HG03066 (cell line): ENCODE results near the gene ST6GAL1.
A peak's percentile ranks its signal among the peaks of the same experiment; 100 is the strongest.
"Not testable (repeated sequence)": the region's sequence is repeated elsewhere in the genome, so short reads cannot be mapped to it uniquely, and the experiment has no call there.

ENCODE experiments used
- ATAC-seq: cut with Tn5 transposase; IDR thresholded peaks from one replicate; pipeline ENCODE4 v1.9.1; 2021; ENCODE audit warnings: low read depth; ENCODE audit not compliant: unreplicated experiment

The ST6GAL1 gene

DNA sequence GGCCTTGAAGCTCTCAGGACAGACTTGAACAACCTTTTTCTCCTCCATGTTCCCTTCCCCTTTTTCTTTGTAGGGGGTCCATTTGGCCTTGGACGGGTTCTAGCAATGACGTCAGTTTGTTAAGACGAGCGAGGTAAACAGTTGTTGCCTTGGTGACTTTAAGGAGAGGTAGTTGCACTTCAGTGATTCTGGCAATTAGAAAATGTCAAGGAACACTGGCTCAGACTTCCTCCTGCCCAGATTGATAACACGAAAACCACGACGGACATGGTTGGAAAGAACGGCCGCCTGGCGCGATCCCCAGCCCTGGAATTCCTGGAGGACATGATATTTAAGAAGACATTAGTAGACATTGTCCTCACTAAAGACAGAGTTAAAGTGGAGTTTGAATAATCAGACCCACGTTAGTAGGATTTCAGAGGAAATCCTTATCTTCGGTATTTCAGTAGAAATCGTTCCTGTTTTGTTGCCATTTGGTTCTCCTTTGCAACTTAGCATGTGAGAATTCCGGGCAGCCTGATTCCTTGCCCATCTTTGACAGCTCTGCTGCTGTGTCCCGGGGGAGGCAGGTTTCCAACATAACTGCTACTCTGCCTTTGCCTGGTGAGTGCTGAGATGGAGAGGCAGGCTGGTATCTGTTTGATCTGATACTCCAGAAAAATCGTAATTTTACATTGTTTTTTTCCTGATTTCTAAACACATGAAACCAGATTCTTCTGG is 87.3 kb downstream of the ST6GAL1 start:
- no peak for ATAC-seq

- ATAC-seq: no peak
Observed at GRCh38 chr3:187019542-187020072, 89.3 kb downstream of the ST6GAL1 start.

- ATAC-seq: no peak
Observed at GRCh38 chr3:187020376-187020775, 90.0 kb downstream of the ST6GAL1 start.

DNA sequence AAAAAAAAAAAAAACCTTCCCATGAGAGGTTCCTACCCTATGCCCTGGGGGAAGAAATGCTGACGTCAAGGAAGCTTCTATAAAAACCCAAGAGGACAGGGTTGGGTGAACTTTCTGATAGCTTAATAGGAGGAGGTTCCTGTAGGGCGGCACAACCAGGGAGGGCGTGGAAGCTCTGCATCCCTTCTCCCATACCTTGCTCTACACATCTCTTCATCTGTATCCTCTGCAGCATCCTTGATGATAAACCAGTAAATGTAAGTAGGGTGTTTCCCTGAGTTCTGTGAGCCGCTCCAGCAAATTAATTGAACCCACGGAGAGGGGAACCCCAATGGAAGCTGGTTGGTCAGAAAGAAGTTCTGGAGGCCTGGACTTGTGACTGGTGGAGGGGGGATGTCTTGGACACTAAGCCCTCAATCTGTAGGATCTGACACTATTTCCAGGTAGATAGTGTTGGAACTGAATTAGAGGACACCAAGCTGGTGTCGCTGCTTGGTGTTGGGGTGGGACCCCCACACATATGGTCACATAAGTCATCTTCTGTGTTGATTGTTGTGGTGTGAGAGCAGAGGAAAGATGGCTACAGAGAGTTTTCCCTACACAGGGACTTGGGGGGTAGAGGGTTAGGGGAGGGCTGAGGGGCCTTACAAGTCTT is 91.5 kb downstream of the ST6GAL1 start:
- ATAC-seq: peak; percentile 41

DNA sequence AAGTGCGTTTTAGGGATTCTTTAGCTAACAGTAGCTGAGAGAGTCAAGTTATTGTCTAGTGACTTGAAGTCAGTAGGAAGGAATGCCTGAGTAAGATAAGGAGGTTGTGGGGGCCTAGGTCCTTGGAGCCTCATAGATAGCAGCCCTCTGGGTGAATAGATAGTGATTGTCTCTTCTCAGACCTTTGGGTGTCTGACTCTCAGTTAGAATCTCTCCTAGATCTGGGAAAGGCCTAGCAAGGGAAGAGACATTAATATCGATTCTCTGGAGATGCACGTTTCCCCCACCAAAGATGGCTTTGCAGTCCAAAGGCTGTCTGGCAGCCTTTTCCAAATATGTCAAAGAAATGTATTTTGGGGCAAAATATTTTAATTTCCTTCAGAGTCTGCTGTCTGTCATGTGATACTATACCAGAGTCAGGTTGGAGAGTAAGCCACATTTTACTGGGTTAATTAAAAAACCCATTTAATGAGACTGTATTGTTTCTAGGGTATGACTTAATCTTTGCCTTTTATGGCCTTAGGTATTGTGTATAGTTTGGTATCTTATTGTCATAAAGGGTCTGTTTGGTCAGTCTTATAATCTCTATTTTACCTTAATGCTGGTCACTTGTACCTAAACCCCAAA is 92.2 kb downstream of the ST6GAL1 start:
- ATAC-seq: no peak

DNA sequence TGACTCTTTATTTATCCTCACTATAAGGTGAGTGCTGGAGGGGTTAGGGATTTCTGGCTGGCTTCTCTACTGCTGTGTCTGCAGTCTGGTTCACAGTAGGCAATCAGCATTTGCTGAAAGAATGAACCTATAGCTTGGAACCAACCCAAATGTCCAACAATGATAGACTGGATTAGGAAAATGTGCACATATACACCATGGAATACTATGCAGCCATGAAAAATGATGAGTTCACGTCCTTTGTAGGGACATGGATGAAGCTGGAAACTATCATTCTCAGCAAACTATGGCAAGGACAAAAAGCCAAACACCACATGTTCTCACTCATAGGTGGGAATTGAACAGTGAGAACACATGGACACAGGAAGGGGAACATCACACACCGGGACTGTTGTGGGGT is 93.0 kb downstream of the ST6GAL1 start:
- ATAC-seq: not testable (repeated sequence)

DNA sequence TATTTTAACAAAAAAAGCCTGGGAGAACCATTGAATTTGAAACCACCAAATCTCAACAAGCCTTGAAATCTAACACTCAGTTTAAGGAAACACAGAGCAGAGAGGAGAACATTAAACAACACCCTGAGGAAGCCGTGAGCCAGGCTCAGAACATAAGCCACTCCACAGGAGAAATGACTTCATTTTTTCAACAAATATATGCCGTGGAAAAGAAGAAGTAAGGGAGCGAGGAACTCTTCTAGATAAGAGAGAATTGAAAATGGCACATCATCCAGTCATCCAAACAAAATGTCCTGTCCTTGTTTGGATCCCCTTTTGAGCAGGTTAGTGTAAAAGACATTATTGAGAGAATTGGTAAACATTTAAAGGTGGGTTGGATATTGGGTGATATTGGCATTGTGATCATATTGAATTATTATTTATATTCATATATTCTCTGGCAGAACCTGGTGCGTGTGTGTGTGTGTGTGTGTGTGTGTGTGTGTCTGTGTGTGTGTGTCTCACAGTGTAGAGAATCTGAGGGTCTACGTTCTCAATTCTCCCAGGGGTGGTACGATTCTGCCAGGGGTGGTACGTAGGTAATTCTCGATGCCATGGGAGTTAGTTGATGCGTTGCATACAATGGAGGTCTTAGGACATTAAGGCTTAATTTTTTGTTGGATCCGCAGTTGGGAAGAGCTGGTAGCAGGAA is 94.4 kb downstream of the ST6GAL1 start:
- no peak for ATAC-seq

GRCh38 chr3:187025254-187025655 is 94.9 kb downstream of the ST6GAL1 start:
- peak; percentile 34 for ATAC-seq

GRCh38 chr3:187025656-187026316 is 95.5 kb downstream of the ST6GAL1 start:
- peak; percentile 4 for ATAC-seq

- ATAC-seq: no peak
Observed at GRCh38 chr3:187026317-187026670, 96.0 kb downstream of the ST6GAL1 start.

GRCh38 chr3:187027531-187028278 is 97.4 kb downstream of the ST6GAL1 start:
- no peak for ATAC-seq

GRCh38 chr3:187031934-187032333 is 101.6 kb downstream of the ST6GAL1 start:
- ATAC-seq: no peak

- ATAC-seq: no peak
Observed at GRCh38 chr3:187036394-187036793, 106.1 kb downstream of the ST6GAL1 start.

DNA sequence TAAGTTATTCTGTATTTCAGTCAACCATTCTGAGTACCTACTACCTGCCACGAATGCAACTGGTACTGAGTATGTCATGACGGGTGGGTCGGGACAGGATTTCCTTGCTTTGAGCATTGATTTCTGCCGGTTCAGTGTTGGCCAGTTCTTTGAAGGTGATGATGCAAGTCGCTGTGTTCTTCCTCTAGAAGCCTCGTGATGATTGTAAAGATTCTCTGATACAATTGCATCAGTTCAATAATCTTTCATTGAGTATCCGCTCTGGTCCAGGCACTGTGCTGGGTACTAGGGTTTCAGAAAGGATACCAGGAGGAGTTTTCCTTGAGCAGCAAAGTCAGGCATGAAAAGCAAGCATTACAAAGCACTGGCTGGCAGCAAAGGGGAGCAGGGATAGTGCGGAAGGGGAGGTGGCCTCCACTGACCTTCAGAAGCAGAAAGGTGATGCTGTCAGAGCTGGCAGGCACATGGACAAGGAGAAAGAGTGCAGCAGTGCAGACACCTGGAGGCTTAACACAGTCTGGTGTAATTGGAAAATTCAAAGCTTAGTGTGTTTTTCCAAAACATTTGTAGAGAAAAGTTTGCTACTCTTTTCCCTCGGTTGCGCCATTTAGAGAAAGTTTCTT is 108.9 kb downstream of the ST6GAL1 start:
- ATAC-seq: no peak

DNA sequence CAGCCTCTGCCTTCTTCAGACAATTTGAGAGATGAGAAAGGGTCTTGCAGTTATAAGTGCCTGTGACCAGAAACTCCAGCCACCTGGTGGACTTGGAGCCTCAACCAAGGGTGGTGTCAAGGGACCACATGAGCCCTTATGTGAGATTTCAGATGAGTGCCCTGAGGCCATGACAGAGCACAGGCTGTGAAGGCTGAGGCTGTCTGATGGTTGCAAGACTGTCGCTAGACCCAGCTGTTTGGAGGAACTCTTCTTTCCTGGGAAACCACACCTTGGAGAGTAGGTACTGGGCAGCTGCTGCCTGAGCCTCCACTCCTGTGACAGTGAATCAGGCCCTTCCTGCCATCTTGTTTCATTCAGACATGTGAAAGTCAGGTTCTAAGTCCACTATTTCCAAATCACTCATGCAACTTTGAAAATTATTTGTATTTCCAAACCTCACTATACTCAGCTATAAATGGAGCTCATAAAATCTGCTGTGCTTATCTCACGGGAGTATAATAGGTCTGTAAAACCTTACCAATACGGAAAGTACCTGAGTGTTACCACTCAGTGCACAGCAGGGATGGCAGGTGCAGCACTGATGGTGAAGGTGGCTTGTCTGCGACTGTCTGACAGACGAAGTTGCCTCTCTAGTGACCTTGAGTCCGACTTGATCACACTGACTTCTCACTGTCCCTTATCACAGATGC is 109.5 kb downstream of the ST6GAL1 start:
- ATAC-seq: no peak

DNA sequence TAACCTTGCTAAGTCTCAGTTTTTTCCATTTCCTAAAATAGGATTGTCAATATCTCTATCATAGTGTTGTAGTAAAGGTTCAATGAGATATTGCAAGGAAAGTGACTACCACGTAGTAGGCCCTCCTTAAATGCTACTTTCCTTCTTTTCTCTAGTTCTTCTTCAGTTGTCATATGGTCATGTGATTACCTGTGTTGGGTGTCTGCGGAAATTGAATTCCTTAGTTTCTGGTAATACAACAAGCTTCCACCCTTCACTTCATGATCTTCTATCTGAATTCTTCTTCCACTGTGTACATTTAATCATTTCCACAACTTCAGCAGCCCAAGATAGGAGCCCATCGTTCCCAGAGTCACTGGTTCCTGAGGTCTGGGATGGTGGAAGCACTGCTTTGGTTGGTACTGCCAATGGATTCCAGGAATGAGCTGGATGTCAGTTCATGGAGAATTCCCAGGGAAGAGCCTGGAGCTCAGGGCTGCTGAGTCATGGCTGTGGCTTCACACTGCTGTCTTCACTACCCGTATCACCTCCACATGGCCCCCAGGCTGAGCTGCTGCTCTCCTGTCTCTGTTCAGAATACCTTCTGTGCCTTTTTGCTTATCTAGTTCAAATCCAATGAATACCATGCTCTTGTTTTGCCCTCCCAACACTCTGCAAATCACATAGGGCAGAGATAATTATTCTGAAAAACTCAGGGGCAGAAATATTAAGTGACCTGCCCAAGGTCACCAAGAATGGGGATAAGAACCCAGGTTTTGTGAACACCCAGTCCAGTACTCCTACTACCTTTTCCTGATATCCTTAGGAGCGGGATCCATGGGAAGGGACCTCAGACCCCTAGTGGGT is 110.4 kb downstream of the ST6GAL1 start:
- ATAC-seq: no peak

DNA sequence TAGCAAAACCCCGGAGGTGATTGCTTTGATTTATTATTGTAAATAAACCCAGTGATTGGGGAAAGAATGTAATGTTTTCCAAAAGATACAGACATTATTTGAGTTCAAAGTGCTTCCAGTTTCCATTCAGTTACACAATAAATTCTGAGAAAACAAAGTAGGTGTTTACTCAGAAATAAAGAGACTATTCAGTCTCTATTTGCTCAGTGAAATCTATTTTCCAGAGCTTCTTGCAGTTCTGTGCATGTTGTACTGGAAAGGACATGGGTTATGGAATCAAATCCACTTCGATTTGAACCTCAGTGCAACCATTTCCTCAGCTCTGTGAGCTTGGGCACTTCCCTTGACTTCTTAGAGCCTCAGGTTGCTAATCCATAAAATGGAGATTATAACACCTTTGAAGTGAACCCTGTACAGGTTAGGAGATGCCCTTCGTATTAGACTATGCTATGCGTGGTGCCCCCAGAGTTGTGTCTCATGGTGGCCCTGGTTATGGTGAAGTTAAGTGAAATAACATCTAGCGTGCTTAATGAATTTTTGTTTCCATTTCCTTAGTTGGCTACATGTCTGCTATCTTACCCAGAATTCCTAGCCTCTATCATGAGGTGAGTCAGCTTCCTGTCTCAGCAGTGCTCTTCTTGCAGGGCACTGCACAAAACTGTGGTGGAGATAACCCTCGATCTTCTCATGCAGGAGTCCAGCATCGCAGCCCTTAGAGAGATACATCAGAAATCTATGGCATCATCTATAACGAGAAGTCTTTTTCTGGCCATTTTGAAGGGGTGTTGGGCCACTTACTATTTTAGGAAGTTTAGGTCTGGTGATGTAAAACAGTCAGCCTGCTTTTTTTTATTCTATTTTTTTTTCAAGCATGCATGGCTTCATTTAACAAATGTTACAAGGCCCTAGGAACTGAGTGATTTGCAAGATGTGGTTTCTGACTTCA is 111.3 kb downstream of the ST6GAL1 start:
- peak; percentile 56 for ATAC-seq
